Lower leg skin (tissue), 3 donors: ENCODE measurements around the gene ADCYAP1R1.

ENCODE experiments used
- CTCF ChIP-seq, 3 donors: fragments of 450-650 bp; IDR thresholded peaks; one replicate each; pipeline ENCODE4 v1.5.1; 2016; ENCODE audit warnings: antibody characterized with exemption in 3 of 3, mild to moderate bottlenecking in 3 of 3, moderate library complexity in 2 of 3
- POLR2A ChIP-seq, 2 donors: fragments of 450-650 bp; IDR thresholded peaks; one replicate each; pipeline ENCODE4 v1.6.1; 2016 to 2017; ENCODE audit warnings: antibody characterized with exemption in 2 of 2, mild to moderate bottlenecking in 1 of 2, moderate library complexity in 1 of 2

DNA sequence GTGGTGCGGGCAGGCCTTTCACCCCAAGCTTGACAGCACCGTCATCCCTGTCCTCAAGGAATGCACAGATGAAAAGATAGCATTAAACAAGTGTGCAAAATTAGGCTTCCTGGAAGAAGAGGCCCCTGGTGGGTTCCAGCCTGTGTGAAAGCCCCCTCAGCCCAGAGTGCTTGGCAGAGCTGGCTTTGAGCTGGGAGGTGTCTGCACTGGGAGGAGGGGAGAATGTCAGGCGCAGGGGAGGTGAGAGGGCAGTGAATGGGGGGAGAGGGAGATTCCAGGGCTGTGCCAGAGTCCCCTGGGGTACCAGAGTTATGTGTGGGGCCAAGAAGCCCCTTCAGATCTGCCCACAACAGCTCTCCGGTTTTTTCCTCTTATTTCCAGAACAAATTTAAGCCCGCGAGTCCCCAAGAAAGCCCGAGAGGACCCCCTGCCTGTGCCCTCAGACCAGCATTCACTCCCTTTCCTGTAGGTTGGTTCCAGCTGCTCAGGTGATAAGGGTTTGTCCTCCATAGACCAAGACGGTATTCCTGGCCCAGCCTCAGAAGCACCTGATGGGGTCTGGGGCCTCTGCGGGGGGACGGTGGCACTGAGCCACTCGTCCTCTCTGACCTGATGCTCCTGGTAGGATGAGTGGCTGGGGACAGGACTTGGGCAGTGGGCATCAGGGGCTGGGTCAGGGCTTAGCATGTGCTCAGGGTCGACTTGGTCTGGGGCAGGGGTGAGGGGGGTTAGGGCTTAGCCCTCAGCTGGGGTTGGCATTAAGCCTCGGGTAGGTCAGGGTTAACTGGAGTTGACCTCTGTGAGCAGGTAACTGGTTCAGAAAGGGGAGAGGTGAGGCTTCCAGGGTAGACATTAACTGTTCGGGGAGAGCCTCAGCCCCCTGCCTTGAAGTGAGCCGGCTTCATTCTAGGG lies 43.4 kb downstream of the ADCYAP1R1 start:
- TF ChIP-seq CTCF (IDR thresholded peaks at IDR 0.05) (no peak), POLR2A (IDR thresholded peaks at IDR 0.05) (no peak)
